Calu3 (cell line): ENCODE data around the gene ATP13A3. TPM values are rescaled to one million over a fixed set of nuclear protein-coding genes. Genes with fewer than 3 reads are reported as not detected.

ENCODE experiments used
- BruUV-seq: library from RNA; stranded (reverse); fragments of 400-500 nt; replicated peaks from 2 replicates; lab custom pipeline; 2021; lab: Mats Ljungman, UMichigan
- CTCF ChIA-PET: fragments of 300-600 bp; sonication (Branson Sonifier 250); formaldehyde crosslinking; loops from one replicate; lab custom pipeline; 2022; ENCODE audit warnings: antibody characterized with exemption; lab: Charles Lee
- DNase-seq: peaks from one replicate; pipeline ENCODE4 v3.0.0; 2022
- H3K27ac Mint-ChIP-seq: one replicate; pipeline ENCODE4 v1.8.0; 2022; ENCODE audit warnings: mixed read lengths; ENCODE audit not compliant: unreplicated experiment
- H3K27me3 Mint-ChIP-seq: one replicate; pipeline ENCODE4 v1.8.0; 2022; ENCODE audit warnings: mixed read lengths; ENCODE audit not compliant: unreplicated experiment
- H3K36me3 Mint-ChIP-seq: one replicate; pipeline ENCODE4 v1.8.0; 2022; ENCODE audit warnings: mild to moderate bottlenecking, moderate library complexity, mixed read lengths; ENCODE audit not compliant: insufficient read depth, unreplicated experiment
- H3K4me1 Mint-ChIP-seq: one replicate; pipeline ENCODE4 v1.8.0; 2022; ENCODE audit warnings: mild to moderate bottlenecking, low read depth, mixed read lengths; ENCODE audit not compliant: unreplicated experiment
- H3K4me3 Mint-ChIP-seq: one replicate; pipeline ENCODE4 v1.8.0; 2022; ENCODE audit warnings: mild to moderate bottlenecking, low read depth, moderate library complexity, mixed read lengths; ENCODE audit not compliant: unreplicated experiment
- H3K9me3 Mint-ChIP-seq: one replicate; pipeline ENCODE4 v1.8.0; 2022; ENCODE audit warnings: low read depth, mixed read lengths; ENCODE audit not compliant: unreplicated experiment
- intact Hi-C: fragments of 100-400 bp; cut with micrococcal nuclease; formaldehyde crosslinking; loops from one replicate; pipeline ENCODE4 v1.10.0; 2022; ENCODE audit not compliant: unreplicated experiment
- total RNA-seq: library from RNA; stranded (reverse); gene quantifications from 2 replicates; pipeline ENCODE4 v1.2.3, GENCODE V29; 2022
- TF ChIP-seq, protein P1 (sequence below): fragments of 200-600 bp; IDR thresholded peaks from one replicate; pipeline ENCODE4 v1.8.0; 2022; ENCODE audit warnings: antibody characterized with exemption; ENCODE audit not compliant: unreplicated experiment

ATP13A3 gene
- total RNA-seq, 1 experiment from 2014 or later, result 229 TPM

DNA sequence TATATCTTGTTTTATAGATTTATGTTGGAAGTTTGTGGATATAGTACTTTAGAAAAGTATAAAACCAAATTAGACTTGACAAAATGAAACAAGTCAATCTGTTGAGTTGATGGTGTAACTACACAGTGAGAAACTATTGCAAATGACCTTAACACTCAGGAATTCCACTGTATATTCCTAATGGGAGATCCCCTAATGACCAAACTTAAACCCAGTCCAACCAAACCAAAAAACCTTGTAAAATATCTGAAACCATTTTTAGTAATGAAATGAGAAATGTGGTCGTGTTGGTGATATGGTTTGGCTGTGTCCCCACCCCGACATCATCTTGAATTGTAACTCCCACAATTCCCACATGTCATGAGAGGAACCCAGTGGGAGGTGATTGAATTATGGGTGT, 31.9 kb upstream of the ATP13A3 start:
- Mint-ChIP-seq H3K4me3 (no peak overlapping the region), H3K27ac (peak overlapping the region; percentile 4), H3K9me3 (no peaks in the 10 kb centered on the region), H3K36me3 (peaks cover 10% of the 10 kb centered on the region), H3K4me1 (peaks cover 67% of the 10 kb centered on the region), H3K27me3 (no peaks in the 10 kb centered on the region)
- intact Hi-C loops, result no loop called here
- no peak for DNase-seq
- CTCF ChIA-PET, result no interaction called here
- no TSS peak for BruUV-seq
- TF ChIP-seq, protein P1, sequence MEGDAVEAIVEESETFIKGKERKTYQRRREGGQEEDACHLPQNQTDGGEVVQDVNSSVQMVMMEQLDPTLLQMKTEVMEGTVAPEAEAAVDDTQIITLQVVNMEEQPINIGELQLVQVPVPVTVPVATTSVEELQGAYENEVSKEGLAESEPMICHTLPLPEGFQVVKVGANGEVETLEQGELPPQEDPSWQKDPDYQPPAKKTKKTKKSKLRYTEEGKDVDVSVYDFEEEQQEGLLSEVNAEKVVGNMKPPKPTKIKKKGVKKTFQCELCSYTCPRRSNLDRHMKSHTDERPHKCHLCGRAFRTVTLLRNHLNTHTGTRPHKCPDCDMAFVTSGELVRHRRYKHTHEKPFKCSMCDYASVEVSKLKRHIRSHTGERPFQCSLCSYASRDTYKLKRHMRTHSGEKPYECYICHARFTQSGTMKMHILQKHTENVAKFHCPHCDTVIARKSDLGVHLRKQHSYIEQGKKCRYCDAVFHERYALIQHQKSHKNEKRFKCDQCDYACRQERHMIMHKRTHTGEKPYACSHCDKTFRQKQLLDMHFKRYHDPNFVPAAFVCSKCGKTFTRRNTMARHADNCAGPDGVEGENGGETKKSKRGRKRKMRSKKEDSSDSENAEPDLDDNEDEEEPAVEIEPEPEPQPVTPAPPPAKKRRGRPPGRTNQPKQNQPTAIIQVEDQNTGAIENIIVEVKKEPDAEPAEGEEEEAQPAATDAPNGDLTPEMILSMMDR, result no peak

GRCh38 chr3:194517333-194517732, 30.5 kb upstream of the ATP13A3 start:
- BruUV-seq, result no TSS peak
- Mint-ChIP-seq H3K27me3 (no peaks in the 10 kb centered on the region), H3K4me3 (no peak overlapping the region), H3K36me3 (peaks cover 10% of the 10 kb centered on the region), H3K27ac (no peak overlapping the region), H3K9me3 (no peaks in the 10 kb centered on the region), H3K4me1 (peaks cover 60% of the 10 kb centered on the region)
- TF ChIP-seq, protein P1, result no peak
- CTCF ChIA-PET, result no interaction called here
- intact Hi-C loops, result no loop called here
- no peak for DNase-seq

GRCh38 chr3:194514626-194515025, 27.8 kb upstream of the ATP13A3 start:
- Mint-ChIP-seq H3K4me1 (peaks cover 33% of the 10 kb centered on the region), H3K27ac (no peak overlapping the region), H3K9me3 (no peaks in the 10 kb centered on the region), H3K4me3 (no peak overlapping the region), H3K27me3 (no peaks in the 10 kb centered on the region), H3K36me3 (no peaks in the 10 kb centered on the region)
- DNase-seq, result no peak
- CTCF ChIA-PET, result no interaction called here
- no TSS peak for BruUV-seq
- intact Hi-C loops, result no loop called here
- TF ChIP-seq, protein P1, result no peak

GRCh38 chr3:194512895-194513601, 26.2 kb upstream of the ATP13A3 start:
- BruUV-seq, result no TSS peak
- Mint-ChIP-seq H3K4me1 (peaks cover 18% of the 10 kb centered on the region), H3K36me3 (no peaks in the 10 kb centered on the region), H3K27me3 (no peaks in the 10 kb centered on the region), H3K9me3 (no peaks in the 10 kb centered on the region), H3K4me3 (no peak overlapping the region), H3K27ac (no peak overlapping the region)
- TF ChIP-seq, protein P1, result no peak
- peak; percentile 49 for DNase-seq
- CTCF ChIA-PET, result no interaction called here
- intact Hi-C loops, result no loop called here
